Activated CD8-positive, alpha-beta memory T cell treated with anti-CD3 and anti-CD28 coated beads for 48 hours (primary cell): ENCODE data around the gene FAM78A.

Experiments
- DNase-seq, 3 experiments: peaks; one replicate each; pipeline ENCODE4 v3.0.0-alpha.2; 2020; ENCODE audit warnings: low read depth in 2 of 3, low spot score in 2 of 3

FAM78A gene

GRCh38 chr9:131302244-131303075 lies 26.1 kb upstream of the FAM78A start:
- DNase-seq: no peak

- no peak for DNase-seq
These were observed 24.1 kb upstream of the FAM78A start for GRCh38 chr9:131300444-131300843.

DNA sequence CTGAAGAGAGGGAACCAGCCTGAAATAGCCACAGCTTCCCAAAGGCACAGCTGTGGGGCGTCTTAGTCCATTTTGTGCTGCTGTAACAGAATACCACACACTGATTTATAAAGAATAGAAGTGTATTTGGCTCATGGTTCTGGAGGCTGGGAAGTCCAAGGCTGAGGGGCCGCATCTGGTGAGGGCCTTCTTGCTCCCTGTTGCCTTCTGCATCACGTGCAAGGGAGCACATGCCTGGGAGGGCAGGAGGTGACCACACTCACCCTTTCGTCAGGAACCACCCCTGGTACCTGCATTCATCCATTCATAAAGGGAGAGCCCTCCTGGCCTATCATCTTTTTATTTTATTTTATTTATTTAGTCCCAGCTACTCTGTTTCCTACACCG lies 23.6 kb upstream of the FAM78A start:
- DNase-seq: no peak

GRCh38 chr9:131299346-131299960 lies 23.1 kb upstream of the FAM78A start:
- DNase-seq: no peak

DNA sequence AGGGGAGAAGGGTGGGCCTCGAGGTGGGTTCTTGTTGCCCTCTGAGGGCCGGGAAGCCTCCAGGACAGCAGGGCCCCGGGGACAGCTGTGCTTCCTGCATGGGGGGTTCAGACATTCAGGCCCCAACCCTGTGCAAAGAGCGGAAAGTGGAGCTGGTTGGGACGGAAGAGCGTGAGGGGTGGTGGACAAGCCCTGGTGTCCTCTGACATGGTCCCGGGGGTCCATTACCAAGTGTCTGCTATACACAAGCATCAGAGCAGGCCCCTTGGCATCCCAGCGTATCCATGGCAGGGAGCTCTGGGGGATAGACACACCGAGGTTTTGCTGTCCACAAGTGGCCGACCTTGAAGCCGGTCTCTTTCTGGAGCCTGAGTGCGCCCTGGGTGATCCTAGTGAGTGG lies 22.5 kb upstream of the FAM78A start:
- DNase-seq: no peak

DNA sequence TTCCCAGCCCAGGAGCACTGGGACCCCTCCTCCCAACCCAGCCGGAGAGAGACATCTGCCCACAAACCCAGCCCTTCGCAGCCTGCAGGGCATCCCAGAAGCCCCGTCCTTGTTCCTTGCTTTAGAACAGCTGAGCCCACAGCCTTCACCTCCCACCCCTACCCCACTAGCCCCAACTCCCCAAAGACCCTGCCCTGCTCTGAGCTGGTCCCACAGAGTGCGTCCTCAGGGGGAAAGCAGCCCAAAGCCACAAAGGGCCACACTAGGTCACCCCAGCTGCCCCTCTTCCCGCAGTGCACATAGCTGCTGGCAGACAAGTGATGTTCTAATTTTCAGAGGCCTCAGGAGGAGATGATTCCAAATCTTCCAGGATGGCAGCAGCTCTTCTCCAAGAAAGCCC lies 22.0 kb upstream of the FAM78A start:
- DNase-seq: no peak

DNA sequence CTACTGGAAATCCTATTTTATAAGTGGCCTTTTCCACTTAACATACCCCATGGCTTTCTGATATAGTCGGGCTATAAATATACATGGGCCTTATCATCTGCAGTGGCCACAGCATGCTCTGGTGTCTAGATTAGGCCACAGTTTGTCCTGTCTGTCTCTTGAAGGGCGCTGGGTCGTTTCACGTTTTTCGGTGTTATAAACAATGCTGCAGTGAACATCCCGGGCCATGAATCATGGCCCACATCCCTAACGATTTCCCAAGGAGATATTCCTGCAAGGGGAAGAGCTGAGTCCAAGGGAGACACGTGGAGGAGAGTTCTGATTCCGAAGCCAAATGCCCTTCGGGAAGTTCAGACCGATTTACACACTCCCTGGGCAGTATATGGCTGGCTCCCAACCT lies 21.6 kb upstream of the FAM78A start:
- DNase-seq: no peak

GRCh38 chr9:131296906-131297500 lies 20.7 kb upstream of the FAM78A start:
- DNase-seq: no peak

GRCh38 chr9:131296460-131296859 lies 20.1 kb upstream of the FAM78A start:
- no peak for DNase-seq

- DNase-seq: no peak
These were observed 16.6 kb upstream of the FAM78A start for GRCh38 chr9:131292937-131293336.

DNA sequence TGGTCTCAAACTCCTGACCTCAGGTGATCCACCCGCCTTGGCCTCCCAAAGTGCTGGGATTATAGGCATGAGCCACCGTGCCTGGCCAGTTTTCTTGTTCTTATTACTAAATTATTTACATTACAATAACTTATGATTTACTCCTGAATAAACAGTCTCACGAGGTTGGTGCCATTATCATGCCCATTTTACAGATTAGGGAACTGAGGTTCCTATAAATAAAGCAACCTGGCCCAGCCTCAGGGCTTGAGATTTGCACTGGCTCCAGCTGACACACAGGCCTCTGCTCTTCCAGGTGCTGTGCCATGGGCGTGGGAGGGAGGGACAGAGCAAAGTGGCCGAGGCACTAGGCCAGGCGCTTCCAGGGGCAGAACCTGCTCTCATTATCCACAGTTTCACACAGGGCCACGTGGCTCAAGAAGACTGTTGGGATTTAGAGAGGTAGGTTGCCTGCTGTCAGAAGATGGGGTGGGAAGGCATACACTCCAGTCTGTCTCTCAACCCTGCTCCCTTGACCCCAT lies 15.5 kb upstream of the FAM78A start:
- no peak for DNase-seq

DNA sequence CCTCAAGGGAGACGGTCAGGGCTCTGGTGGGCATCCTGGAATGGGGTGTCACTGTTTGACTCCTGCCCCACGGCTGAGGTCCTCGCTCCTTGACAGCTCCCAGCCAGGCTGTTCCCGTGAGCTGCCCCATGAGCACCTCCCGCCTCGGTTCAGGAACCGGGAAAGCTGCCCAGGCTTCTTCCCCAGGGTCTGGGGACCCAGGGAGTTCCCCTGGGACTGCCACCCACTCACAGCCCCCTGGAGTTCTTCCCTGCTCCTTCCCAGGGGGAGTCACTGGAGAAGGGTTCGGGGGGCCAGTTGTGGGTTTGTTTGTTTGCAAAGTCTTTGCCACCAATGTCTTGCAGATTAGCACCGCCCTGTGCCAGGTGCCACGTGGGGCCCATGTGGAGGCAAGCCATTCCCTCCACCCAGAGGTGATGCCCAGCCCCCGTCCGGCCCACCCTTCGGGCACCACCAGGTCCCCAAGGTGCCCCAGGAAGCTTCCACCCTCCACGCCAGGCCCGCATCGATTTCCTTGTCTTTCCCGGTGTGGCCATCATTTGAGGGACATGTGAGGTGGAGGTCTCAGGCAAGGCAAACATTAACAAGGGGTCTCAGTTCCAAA lies 14.6 kb upstream of the FAM78A start:
- DNase-seq: no peak

DNA sequence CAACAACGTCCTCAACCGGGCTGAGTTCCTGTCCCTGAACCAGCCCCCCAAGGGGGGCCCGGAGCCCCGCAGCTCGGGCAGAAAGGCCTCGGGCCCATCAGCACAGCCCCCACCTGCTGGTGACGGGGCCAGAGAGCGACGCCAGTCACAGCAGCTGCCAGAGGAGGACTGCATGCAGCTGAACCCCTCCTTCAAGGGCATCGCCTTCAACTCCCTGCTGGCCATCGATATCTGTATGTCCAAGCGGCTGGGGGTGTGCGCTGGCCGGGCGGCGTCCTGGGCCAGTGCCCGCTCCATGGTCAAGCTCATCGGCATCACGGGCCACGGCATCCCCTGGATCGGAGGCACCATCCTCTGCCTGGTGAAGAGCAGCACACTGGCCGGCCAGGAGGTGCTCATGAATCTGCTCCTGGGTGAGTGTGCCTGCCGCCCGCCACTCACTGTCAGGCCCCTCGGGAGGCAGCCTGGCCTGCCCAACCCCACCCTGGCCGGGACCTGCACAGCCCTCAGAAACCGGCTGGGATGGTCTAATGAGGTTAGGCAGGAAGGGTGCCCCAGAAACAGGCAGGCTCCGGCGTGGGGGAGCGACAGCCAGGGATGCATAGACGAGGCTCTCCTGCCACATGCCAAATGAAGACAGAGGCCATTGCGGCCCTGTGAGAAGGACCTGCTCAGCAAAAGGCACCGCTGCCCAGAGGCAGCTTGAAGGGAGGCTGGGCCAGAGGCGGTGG lies 13.9 kb upstream of the FAM78A start:
- no peak for DNase-seq

- no peak for DNase-seq
These were observed 13.2 kb upstream of the FAM78A start, which contains the start of gene PLPP7 for GRCh38 chr9:131289301-131290035. PLPP7 (plus strand) TSS chr9:131289723; CDS start chr9:131289998, 275 bp downstream.

DNA sequence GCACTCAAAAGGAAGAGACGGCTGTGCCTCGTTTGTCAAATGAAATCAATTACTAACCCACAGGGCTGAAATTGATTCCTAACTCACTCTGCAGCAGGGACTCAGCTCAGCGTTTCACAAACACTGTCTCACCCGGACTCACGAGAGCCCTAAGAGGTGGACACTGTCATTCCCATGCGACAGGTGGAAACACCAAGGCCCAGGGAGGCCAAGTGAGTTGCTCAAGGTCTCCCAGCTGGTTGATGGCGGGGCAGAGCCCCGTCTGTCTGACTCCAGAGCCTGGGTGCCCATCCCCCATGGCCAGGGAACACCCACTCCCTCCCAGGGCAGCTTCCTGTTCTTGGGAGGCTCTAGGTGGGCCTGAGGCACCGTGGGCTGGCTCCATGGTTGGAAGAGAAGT lies 11.9 kb upstream of the FAM78A start:
- DNase-seq: no peak

DNA sequence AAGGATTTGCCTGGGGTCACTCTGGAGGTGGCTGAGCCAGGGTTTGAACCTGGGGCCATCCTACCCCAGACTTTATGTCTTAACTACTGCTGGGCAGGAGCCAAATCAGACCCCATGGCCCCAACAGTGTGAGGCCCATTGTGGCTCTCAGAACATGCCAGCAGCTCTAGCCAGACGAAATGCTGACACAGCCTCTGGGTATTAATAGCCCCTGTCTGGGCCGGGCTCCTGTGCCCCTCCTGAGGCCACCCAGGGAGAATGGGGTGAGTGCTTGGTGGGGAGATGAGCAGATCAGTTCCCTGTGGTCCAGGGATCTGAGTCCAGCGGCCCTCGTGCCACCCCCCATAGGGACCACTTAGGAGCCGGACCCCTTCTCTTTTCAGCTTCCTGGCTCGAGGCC lies 11.0 kb upstream of the FAM78A start:
- DNase-seq: no peak

DNA sequence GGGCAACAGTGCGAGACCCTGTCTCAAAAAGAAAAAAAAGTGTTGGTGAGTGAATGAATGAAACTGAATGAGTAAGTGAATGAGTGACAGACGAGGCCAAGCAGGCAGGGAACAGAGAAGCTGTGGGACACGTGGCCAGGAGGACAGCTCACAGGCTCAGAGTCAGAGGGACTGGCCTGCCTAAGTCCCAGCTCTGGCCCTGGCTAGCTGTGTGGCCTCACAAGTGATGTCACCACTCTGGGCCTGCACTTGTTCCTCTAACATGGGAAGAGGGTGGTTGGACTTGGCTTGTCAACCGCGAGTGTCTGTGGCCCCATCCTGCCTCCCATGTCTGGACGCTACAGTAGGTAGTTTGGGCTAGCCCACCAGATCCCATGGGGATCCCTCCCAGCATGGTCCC lies 8.5 kb upstream of the FAM78A start:
- no peak for DNase-seq

DNA sequence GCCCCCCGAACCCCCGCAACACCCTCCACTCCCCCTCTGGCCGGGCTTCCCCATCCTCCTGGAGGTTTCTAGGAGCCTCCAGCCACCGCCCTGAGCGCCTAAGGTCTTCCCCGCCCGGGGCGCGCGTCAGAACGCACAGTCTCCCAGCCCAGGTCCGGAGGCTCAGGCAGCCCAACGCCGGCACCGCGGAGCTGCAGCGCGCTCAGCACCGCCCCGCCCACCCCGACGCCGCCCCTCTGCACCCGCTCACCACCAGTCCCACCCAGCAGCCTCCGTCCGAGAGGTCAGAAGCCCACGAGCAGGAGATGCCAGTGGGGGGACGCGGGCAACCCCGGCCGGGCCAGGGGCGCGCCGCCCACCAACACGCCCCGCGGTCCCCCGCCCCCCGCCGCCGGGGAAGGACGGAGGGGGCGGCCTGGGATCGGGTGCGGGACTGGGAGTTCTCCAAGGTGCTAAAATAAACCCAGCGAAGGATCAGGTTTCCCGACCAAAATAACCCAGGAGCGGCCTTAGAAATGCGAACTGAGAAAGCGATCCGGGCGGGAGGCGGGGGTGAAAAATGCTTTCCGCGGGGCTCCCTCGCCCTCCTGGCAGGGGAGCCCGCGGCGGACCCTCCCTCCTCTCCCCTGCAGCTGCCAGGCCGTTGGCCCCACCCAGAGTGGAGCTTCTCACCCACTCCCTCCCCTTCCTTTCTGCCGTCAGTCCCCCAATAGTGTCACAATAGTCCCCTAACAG lies 6.5 kb upstream of the FAM78A start:
- no peak for DNase-seq

DNA sequence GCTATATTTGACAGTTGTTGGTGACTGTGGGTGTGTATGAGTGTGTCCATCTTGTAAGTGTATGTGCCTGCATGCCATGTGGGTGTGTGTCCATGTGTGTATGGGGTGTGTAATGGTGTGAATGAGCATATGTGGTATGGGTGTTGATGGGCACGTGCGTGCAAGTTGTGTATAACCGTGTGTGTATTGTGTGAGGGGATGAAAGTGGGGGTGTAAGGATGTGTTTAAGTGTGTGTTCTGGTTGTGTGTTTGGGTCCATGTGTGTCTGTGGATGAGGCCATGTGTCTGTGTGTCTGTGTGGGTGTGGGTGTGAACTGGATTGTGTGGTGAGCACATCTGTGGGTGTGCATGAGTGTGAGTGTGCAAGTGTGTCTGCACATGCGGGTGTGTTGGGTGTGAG lies 5.9 kb upstream of the FAM78A start:
- no peak for DNase-seq
